H1 (cell line): ENCODE results near the gene FLT4. TPM values are rescaled to one million over a fixed set of nuclear protein-coding genes. Genes with fewer than 3 reads are reported as not detected.

Experiments
- polyA plus RNA-seq, 7 experiments: library from polyadenylated mRNA; depleted of rRNA in 3 of 7; stranded (reverse) in 5 of 7; unstranded in 2 of 7; fragments of >200 nt in 5 of 7; fragments of 200-250 nt in 2 of 7; gene quantifications; 1 replicate in 5 of 7; 2 replicates in 1 of 7; 4 replicates in 1 of 7; pipeline versions ENCODE4 v1.2.1 to v1.2.3, GENCODE V29; 2011 to 2013; ENCODE audit warnings: missing spikeins in 2 of 7, mixed read lengths in 2 of 7
- total RNA-seq: library from RNA; stranded (reverse); fragmentation: NEBNext Ultra II Directional; extraction: Animal tissue kit (Norgen Biotek cat#: 25700); gene quantifications from 2 replicates; pipeline ENCODE4 v1.2.1, GENCODE V29; 2021

Gene FLT4
- total and polyA plus RNA-seq, 2 of the 8 experiments (the other 6 are each of a cell fraction or from before 2014, with no cell fraction given), result 6.5 to 7.7 TPM

Other genes starting within 250 kb of the FLT4 start
- 45.4 and 48.0 TPM in 2 replicates for gene CNOT6, start 155.2 kb downstream of the FLT4 start, total RNA-seq
- 6.8 and 10.7 TPM in 2 replicates for gene CNOT6, start 155.2 kb downstream of the FLT4 start, polyA plus RNA-seq (2011; rRNA removed)
- gene SCGB3A1, start 58.1 kb downstream of the FLT4 start, total RNA-seq, result not detected in 2 replicates
- gene SCGB3A1, start 58.1 kb downstream of the FLT4 start, polyA plus RNA-seq (2011; rRNA removed), result 0.20 TPM in 1 of 2 replicates, not detected in the other
- gene OR2Y1, start 90.5 kb upstream of the FLT4 start, total RNA-seq, result not detected in 2 replicates
- gene OR2Y1, start 90.5 kb upstream of the FLT4 start, polyA plus RNA-seq (2011; rRNA removed), result not detected in 2 replicates
- 77.0 and 83.8 TPM in 2 replicates for gene MGAT1, start 153.2 kb upstream of the FLT4 start, total RNA-seq
- 66.8 and 96.1 TPM in 2 replicates for gene MGAT1, start 153.2 kb upstream of the FLT4 start, polyA plus RNA-seq (2011; rRNA removed)
- gene ZFP62, start 211.7 kb upstream of the FLT4 start, total RNA-seq, result 34.8 and 38.5 TPM in 2 replicates
- gene ZFP62, start 211.7 kb upstream of the FLT4 start, polyA plus RNA-seq (2011; rRNA removed), result 5.4 and 9.3 TPM in 2 replicates
- 0.27 and 0.48 TPM in 2 replicates for gene BTNL8, start 249.6 kb upstream of the FLT4 start, total RNA-seq
- 0.32 and 0.42 TPM in 2 replicates for gene BTNL8, start 249.6 kb upstream of the FLT4 start, polyA plus RNA-seq (2011; rRNA removed)